Measurements from ENCODE around the gene CCNQ.

The CCNQ gene

GRCh38 chrX:153598541-153599191 is at the start of gene CCNQ:
Gene CCNQ, minus strand, starts transcription at chrX:153599139. Its CDS starts 66 bp downstream, at chrX:153599073.
- peak; percentile 10 for DNase-seq

DNA sequence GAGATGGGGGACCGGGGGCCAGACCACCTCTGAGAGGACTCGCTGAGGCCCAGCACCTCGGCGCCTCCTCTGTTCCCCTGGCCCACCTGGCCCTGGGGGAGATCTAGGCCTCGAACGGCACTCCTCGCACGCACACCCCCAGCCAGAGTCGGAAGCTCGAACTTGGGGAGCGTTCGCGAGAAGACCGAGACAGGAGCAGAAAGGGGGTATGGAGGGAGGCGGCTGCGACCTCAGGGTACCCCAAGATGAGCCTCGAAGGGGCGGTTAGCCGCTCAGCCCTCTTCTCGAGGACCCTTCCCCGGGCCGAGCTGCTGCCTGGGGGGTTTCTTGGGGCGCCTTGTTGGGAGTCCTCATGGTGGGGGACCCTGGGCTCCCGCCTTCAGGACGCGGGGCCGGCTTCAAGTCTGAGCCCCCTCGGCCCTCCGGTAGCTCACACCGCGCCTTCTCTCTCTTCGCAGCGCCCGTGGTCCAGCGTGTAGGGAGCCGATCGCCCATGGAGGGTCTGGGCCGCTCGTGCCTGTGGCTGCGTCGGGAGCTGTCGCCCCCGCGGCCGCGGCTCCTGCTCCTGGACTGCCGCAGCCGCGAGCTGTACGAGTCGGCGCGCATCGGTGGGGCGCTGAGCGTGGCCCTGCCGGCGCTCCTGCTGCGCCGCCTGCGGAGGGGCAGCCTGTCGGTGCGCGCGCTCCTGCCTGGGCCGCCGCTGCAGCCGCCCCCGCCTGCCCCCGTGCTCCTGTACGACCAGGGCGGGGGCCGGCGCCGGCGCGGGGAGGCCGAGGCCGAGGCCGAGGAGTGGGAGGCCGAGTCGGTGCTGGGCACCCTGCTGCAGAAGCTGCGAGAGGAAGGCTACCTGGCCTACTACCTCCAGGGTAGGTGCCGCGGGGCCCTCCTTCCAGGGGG is 48.8 kb upstream of the CCNQ start:
- no peak for DNase-seq

- DNase-seq: no peak
Measured at GRCh38 chrX:153646620-153647373, 47.9 kb upstream of the CCNQ start, which contains the start of gene DUSP9. Gene DUSP9, plus strand, starts transcription at chrX:153647203. Its CDS starts 751 bp downstream, at chrX:153647954.

- DNase-seq: no peak
Measured at GRCh38 chrX:153645921-153646488, 47.1 kb upstream of the CCNQ start.

DNA sequence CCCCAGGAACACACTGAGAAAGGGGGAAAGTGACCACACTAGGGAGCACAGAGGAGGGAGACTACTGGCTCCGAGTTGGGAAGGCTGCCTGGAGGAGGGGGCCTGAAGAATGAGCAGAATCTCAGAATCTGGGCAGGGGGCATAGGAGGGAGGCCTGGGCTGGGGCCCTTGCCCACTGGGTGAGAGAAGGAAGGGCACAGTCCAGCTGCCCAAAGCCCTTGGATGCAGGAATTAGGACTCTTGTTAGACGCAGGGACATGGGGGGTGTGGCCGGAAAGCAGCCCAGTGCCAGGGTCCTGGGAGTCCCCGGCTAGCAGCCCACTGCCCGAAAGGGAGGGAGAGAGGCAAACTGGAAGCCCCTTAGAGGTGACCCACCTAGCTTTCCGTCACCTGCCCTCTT is 46.2 kb upstream of the CCNQ start:
- no peak for DNase-seq

DNA sequence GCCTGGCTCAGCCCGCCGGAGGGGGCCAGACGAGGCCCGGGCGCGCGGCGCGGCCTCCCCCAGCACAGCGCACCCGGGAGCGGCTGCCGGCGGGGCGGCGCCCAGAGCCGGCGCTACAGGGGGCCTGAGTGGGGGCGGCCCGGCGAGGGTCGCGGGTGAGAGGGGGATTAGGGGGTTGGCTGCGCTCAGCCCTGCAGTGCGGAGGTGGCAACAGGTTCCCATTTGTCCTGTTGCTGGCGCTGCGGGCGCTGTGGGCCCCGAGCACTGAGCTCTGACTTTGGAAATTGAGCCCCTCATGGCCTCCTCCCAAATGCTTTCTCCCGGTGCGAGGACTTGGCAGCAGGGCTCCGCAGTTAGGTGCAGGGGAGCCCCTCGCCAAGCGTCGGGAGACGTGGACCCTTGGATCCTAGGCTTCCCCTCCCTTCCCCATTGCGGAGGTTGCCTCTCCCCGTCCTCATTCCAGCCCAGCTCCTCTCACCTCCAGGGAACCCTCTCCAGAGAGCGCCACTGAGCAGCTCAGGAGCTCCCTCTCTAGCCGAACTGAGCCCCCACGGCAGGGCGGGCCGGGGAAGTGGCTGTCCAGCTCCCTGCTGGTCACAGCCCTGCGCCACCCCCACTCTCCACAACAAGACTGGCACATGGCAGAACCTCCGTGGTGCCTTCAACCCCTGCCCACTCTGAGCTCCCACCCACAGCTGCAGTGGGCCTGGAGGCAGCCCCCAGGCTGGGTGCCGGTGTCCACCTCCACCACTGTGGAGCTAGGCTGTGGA is 45.6 kb upstream of the CCNQ start:
- DNase-seq: no peak

- no peak for DNase-seq
Measured at GRCh38 chrX:153643431-153644351, 44.8 kb upstream of the CCNQ start.

GRCh38 chrX:153642655-153643430 is 43.9 kb upstream of the CCNQ start:
- DNase-seq: no peak

DNA sequence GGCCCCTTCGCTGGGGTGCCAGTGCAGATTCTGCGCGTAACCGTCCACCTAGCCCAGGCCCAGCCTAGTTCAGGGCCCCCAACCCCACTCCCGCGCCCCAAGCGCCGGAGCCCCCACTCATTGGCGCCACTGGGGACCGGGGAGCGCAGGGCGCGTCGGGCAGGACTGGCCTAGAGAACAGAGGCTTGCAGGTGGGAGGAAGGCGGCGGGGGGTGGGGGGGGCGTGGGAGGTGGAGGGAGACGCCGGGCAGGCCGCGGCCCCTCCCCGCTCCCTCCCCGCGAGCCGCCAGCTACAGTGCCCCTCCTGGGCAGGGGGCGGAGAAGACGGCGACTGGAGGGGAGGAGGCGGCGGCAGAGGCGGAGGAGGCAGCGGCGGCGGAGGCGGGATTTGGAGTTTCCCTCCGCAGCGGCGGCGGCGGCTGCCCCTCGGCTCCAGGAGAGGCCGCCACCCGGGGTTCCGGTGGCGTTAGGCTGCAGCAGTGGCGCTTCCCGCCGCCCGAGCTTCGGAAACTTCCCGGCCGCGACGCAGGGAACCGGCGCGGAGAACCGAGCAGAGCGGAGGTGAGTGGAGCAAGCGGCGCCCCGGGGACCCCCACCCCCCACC is 43.2 kb upstream of the CCNQ start:
- DNase-seq: no peak

- DNase-seq: no peak
Measured at GRCh38 chrX:153641627-153642026, 42.7 kb upstream of the CCNQ start.

GRCh38 chrX:153640736-153641575 is 42.0 kb upstream of the CCNQ start:
- DNase-seq: no peak

DNA sequence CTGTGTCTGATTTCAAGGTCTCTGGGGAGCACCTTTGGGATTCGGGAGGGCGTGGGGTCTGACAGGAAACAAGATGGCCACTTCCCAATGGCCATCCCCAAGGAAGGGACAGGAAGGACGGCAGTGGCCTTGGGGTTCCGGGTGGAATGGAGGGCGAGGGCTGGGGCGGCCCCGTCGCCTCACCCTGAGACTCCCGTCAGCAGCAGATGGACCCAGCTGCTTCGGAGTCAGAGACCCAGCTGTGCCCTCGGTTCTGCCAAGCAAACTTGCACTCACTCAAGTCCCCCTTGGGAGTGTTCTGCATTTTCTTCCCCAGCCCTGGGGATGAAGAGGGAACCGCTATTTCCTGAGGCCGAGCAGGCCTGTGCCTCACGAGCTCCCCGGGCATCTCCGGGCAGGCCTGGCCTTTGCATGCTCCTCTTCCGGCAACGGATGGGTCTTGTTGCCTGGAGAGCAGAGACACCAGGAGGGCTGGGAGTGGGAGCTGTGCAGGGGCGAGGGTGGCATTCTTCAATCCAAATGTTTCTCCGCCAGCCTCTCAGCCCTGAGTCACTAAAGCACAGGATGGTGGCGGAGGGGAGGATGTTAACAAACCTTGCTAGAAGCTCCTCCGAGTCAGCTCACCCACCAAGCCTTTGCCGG is 41.2 kb upstream of the CCNQ start:
- DNase-seq: no peak

DNA sequence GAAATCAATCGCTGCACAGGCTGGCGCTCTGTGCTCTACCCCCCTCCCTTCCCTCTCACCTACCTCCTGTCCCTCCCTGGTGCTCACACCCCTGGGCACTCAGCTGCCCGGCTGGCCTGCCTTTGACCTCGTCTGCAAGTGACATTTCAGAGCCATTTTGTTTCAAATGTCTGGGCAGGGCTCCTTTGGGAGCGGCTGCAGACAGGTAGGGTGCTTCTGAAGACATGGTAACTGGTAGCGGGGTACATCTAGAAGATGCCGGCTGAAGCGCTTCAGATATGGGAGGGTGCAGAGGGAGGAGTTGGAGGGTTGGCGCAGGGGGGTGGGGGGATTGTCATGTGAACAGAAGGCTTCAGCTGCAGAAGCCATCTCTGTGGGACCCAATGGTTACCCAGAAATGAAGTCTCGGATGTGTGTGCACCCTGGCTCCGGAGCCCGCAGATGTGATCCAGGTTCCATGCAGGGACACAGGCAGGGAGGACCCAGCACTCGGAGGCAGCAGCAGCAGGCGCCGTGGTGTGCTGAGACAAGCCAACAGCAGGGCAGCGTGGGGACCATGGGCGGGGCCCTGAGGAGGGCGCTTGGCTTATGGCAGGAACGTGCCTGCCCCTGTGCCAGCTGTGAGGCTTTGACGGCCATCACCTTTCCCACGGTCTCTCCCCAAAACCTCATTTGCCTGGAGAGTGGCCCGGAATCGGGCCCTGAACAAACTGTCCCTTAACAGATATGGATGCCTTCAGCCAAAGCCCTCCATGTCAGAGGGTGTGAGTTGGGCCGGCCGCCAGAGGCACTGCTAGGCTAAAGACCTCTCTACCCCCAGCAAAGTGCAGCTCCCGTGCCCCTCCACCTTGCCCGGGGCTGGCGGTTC is 40.5 kb upstream of the CCNQ start:
- no peak for DNase-seq

GRCh38 chrX:153638436-153639176 is 39.7 kb upstream of the CCNQ start:
- no peak for DNase-seq

GRCh38 chrX:153638041-153638371 is 39.1 kb upstream of the CCNQ start:
- no peak for DNase-seq

GRCh38 chrX:153637121-153638040 is 38.4 kb upstream of the CCNQ start:
- DNase-seq: no peak
